Measurements from ENCODE around the gene MITF.
"Not testable (repeated sequence)": the region's sequence is repeated elsewhere in the genome, so short reads cannot be mapped to it uniquely, and the experiment has no call there.

The MITF gene

GRCh38 chr3:69901802-69902201 lies 162.5 kb downstream of the MITF start:
- no peak overlapping the region for H3K4me3 ChIP-seq (ENCODE audit: low read depth, low read length)
- TF ChIP-seq CTCF (conservative IDR thresholded peaks at IDR 0.05; ENCODE audit: low read depth, low read length) = no peak
- no peak for DNase-seq (ENCODE audit: low read depth)

- DNase-seq (ENCODE audit: low read depth) = no peak
- no peak for TF ChIP-seq CTCF (conservative IDR thresholded peaks at IDR 0.05; ENCODE audit: low read depth, low read length)
- no peak overlapping the region for H3K4me3 ChIP-seq (ENCODE audit: low read depth, low read length)
These were observed 163.1 kb downstream of the MITF start for GRCh38 chr3:69902386-69902785.

GRCh38 chr3:69906351-69906966 lies 167.2 kb downstream of the MITF start:
- TF ChIP-seq CTCF (conservative IDR thresholded peaks at IDR 0.05; ENCODE audit: low read depth, low read length) = no peak
- H3K4me3 ChIP-seq (ENCODE audit: low read depth, low read length) = no peak overlapping the region
- no peak for DNase-seq (ENCODE audit: low read depth)

- DNase-seq (ENCODE audit: low read depth) = no peak
- no peak for TF ChIP-seq CTCF (conservative IDR thresholded peaks at IDR 0.05; ENCODE audit: low read depth, low read length)
- H3K4me3 ChIP-seq (ENCODE audit: low read depth, low read length) = no peak overlapping the region
These were observed 168.3 kb downstream of the MITF start for GRCh38 chr3:69907554-69907953.

GRCh38 chr3:69909859-69910258 lies 170.6 kb downstream of the MITF start:
- H3K4me3 ChIP-seq (ENCODE audit: low read depth, low read length); DNase-seq (ENCODE audit: low read depth): not testable (repeated sequence)

GRCh38 chr3:69913422-69913821 lies 174.2 kb downstream of the MITF start:
- TF ChIP-seq CTCF (conservative IDR thresholded peaks at IDR 0.05; ENCODE audit: low read depth, low read length) = no peak
- H3K4me3 ChIP-seq (ENCODE audit: low read depth, low read length) = no peak overlapping the region
- no peak for DNase-seq (ENCODE audit: low read depth)

- DNase-seq (ENCODE audit: low read depth) = no peak
- no peak overlapping the region for H3K4me3 ChIP-seq (ENCODE audit: low read depth, low read length)
- no peak for TF ChIP-seq CTCF (conservative IDR thresholded peaks at IDR 0.05; ENCODE audit: low read depth, low read length)
These were observed 175.1 kb downstream of the MITF start for GRCh38 chr3:69914395-69914794.
